Loucy (cell line): Measurements from ENCODE around the gene LCMT1.

Experiments used
- CTCF ChIP-seq: fragments of 200-600 bp; sonication (generic); conservative IDR thresholded peaks from 2 replicates; pipeline ENCODE4 v1.5.1; 2014; ENCODE audit warnings: mild to moderate bottlenecking, antibody characterized with exemption, low read length
- EZH2phosphoT487 ChIP-seq: fragments of 200-600 bp; IDR thresholded peaks from 2 replicates; pipeline ENCODE4 v1.6.1; 2018; ENCODE audit warnings: antibody characterized with exemption, mild to moderate bottlenecking, moderate library complexity, borderline replicate concordance

GRCh38 chr16:25177512-25177830, 65.9 kb downstream of the LCMT1 start:
- TF ChIP-seq CTCF (no peak), EZH2phosphoT487 (no peak)
